ENCODE results near the gene EHD3. TPM values are rescaled to one million over a fixed set of nuclear protein-coding genes. Genes with fewer than 3 reads are reported as not detected.

EHD3 gene
- total and polyA plus RNA-seq, 4 donors: 7.2 to 20.2 (median 13.2) TPM

- H3K4me3 ChIP-seq (ENCODE audit: low read depth in 1 of 3, low read length in 3 of 3): no peak overlapping the region
- WGBS: 94% methylated on average over 3 of the region's 3 CpGs
- no peak overlapping the region for H3K9ac ChIP-seq (ENCODE audit: low read depth in 1 of 2, low read length in 2 of 2)
- H3K27me3 ChIP-seq (ENCODE audit: control insufficient read depth in 4 of 4, insufficient read depth in 4 of 4, low read length in 3 of 4): no peaks in the 10 kb centered on the region
- H3K4me1 ChIP-seq (ENCODE audit: control insufficient read depth in 4 of 4, insufficient read depth in 4 of 4, low read length in 3 of 4): no peaks in the 10 kb centered on the region
- no peak for DNase-seq (ENCODE audit: low spot score)
- H3K36me3 ChIP-seq (ENCODE audit: control insufficient read depth in 4 of 4, insufficient read depth in 3 of 4, low read depth in 1 of 4, low read length in 3 of 4): no peaks in the 10 kb centered on the region
- H3K27ac ChIP-seq (ENCODE audit: low read depth in 1 of 2, low read length in 2 of 2): no peak overlapping the region
- H3K9me3 ChIP-seq (ENCODE audit: control insufficient read depth in 4 of 4, low read length in 3 of 4): no peaks in the 10 kb centered on the region
- no peak for TF ChIP-seq ATF3 (IDR thresholded peaks at IDR 0.05)
- TF ChIP-seq TAF1 (conservative IDR thresholded peaks at IDR 0.05): no peak
- no peak for TF ChIP-seq REST (IDR thresholded peaks at IDR 0.05)
- no peak for TF ChIP-seq NR2F2 (IDR thresholded peaks at IDR 0.05)
- no peak for TF ChIP-seq CTCF (IDR thresholded peaks at IDR 0.05; ENCODE audit: low read depth, low read length, missing input control)
- no peak for TF ChIP-seq MAX (IDR thresholded peaks at IDR 0.05)
- no peak for TF ChIP-seq YY1 (IDR thresholded peaks at IDR 0.05)
- no peak for TF ChIP-seq RXRA (IDR thresholded peaks at IDR 0.05)
- no peak for TF ChIP-seq HNF4G (IDR thresholded peaks at IDR 0.05)
- no peak for TF ChIP-seq HNF4A (conservative IDR thresholded peaks at IDR 0.05)
These were observed 25.1 kb downstream of the EHD3 start for GRCh38 chr2:31259075-31259474.

- WGBS: 84% methylated on average over 4 of the region's 4 CpGs
- Histone ChIP-seq H3K36me3 (ENCODE audit: control insufficient read depth in 4 of 4, insufficient read depth in 3 of 4, low read depth in 1 of 4, low read length in 3 of 4) (no peaks in the 10 kb centered on the region), H3K27ac (ENCODE audit: low read depth in 1 of 2, low read length in 2 of 2) (no peak overlapping the region), H3K4me3 (ENCODE audit: low read depth in 1 of 3, low read length in 3 of 3) (no peak overlapping the region), H3K4me1 (ENCODE audit: control insufficient read depth in 4 of 4, insufficient read depth in 4 of 4, low read length in 3 of 4) (no peaks in the 10 kb centered on the region), H3K9ac (ENCODE audit: low read depth in 1 of 2, low read length in 2 of 2) (no peak overlapping the region), H3K27me3 (ENCODE audit: control insufficient read depth in 4 of 4, insufficient read depth in 4 of 4, low read length in 3 of 4) (no peaks in the 10 kb centered on the region), H3K9me3 (ENCODE audit: control insufficient read depth in 4 of 4, low read length in 3 of 4) (no peaks in the 10 kb centered on the region)
- no peak for TF ChIP-seq FOXA1 (IDR thresholded peaks at IDR 0.05)
- TF ChIP-seq HNF4G (IDR thresholded peaks at IDR 0.05): no peak
- no peak for TF ChIP-seq REST (IDR thresholded peaks at IDR 0.05)
- TF ChIP-seq CTCF (IDR thresholded peaks at IDR 0.05; ENCODE audit: low read depth, low read length, missing input control): no peak
- TF ChIP-seq YY1 (IDR thresholded peaks at IDR 0.05): no peak
- no peak for TF ChIP-seq HNF4A (conservative IDR thresholded peaks at IDR 0.05)
- TF ChIP-seq RXRA (IDR thresholded peaks at IDR 0.05): no peak
- TF ChIP-seq MAX (IDR thresholded peaks at IDR 0.05): no peak
- no peak for TF ChIP-seq JUND (IDR thresholded peaks at IDR 0.05)
- TF ChIP-seq SP1 (IDR thresholded peaks at IDR 0.05): no peak
- no peak for TF ChIP-seq RAD21 (IDR thresholded peaks at IDR 0.05)
- DNase-seq (ENCODE audit: low spot score): no peak
These were observed 26.9 kb downstream of the EHD3 start for GRCh38 chr2:31260870-31261269.
